Activated CD4-positive, alpha-beta memory T cell treated with anti-CD3 and anti-CD28 coated beads for 36 hours (primary cell): Measurements from ENCODE around the gene TSKU. TPM values are rescaled to one million over a fixed set of nuclear protein-coding genes. Genes with fewer than 3 reads are reported as not detected.

ENCODE experiments used
- CTCF ChIA-PET: fragments of 350-600 bp; sonication (Branson Sonifier 250); formaldehyde crosslinking; loops from one replicate; lab custom pipeline; 2021; ENCODE audit warnings: antibody characterized with exemption, inconsistent platforms; lab: Charles Lee
- POLR2A ChIA-PET: fragments of 350-600 bp; sonication (Branson Sonifier 250); formaldehyde crosslinking; loops from one replicate; lab custom pipeline; 2021; ENCODE audit warnings: antibody characterized with exemption; lab: Charles Lee
- DNase-seq: peaks from one replicate; pipeline ENCODE4 v3.0.0-alpha.2; 2020
- H3K27ac Mint-ChIP-seq: one replicate; pipeline ENCODE4 v1.8.0; 2021; ENCODE audit warnings: mixed read lengths
- H3K27me3 Mint-ChIP-seq: one replicate; pipeline ENCODE4 v1.8.0; 2021; ENCODE audit warnings: mixed read lengths
- H3K36me3 Mint-ChIP-seq: one replicate; pipeline ENCODE4 v1.8.0; 2021; ENCODE audit warnings: mixed read lengths
- H3K4me1 Mint-ChIP-seq: one replicate; pipeline ENCODE4 v1.8.0; 2021; ENCODE audit warnings: low read depth, mixed read lengths
- H3K4me3 Mint-ChIP-seq: one replicate; pipeline ENCODE4 v1.8.0; 2021; ENCODE audit warnings: mild to moderate bottlenecking, mixed read lengths
- H3K9me3 Mint-ChIP-seq: one replicate; pipeline ENCODE4 v1.8.0; 2021; ENCODE audit warnings: mixed read lengths
- intact Hi-C: fragments of 100-400 bp; cut with micrococcal nuclease; formaldehyde crosslinking; loops from one replicate; pipeline ENCODE4 v1.15.1; 2023
- total RNA-seq, 2 experiments: library from RNA; stranded (reverse); gene quantifications; one replicate each; pipeline ENCODE4 v1.2.3, GENCODE V29; 2021

Gene TSKU
- total RNA-seq, 2 experiments from 2014 or later: 3.8 to 3.9 TPM

DNA sequence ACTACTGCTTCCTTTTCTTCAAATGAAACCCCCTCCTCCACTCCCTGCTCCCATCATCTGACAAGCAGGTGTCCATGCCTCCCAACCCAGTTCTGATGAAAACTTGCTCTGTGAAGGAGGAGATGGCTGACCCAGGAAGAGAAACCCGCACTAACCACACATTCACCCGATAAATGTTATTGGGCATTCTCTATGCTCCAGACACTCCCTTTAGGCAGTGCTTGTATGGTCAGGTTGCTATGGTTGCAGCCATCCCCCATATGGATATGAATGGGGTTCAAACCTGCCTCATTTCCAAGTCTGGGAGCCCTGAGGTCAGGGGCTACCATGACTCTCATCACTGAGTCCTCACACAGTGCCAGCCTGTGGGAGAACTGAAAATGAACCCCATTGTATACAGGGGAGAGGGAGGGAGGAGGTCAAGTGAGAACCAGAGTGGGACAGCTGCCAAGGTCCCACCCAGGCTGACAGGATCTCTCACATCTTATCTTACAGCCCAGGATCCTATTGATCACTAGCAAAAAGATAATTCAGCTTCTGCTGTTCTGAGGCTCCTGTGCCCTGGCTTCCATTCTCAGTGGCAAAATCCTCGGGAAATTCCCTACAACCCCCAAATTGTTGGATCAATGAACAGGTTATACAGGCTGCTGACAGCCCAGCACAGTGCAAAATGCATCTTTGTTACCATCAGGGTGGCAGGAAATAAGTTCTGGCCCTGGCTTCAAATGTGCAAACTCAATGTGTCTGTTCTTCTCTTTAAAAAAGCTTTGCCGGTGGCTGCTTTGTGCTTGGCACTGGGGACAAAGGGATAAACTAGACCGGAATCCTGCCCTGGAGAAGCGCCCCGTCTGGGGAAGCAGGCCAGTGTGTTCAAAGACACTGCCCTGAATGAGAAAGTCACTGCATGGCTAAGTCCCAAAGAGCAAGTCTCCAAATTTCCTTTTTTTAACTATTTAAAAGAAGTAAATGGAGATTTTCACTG is 54.8 kb downstream of the TSKU start:
- H3K27ac Mint-ChIP-seq: no peak overlapping the region
- no peaks in the 10 kb centered on the region for H3K9me3 Mint-ChIP-seq
- peaks cover 18% of the 10 kb centered on the region for H3K27me3 Mint-ChIP-seq
- ChIA-PET POLR2A (no interaction called here), CTCF (no interaction called here)
- no peaks in the 10 kb centered on the region for H3K4me1 Mint-ChIP-seq
- no peak overlapping the region for H3K4me3 Mint-ChIP-seq
- H3K36me3 Mint-ChIP-seq: no peaks in the 10 kb centered on the region
- no peak for DNase-seq
- intact Hi-C loops: no loop called here

DNA sequence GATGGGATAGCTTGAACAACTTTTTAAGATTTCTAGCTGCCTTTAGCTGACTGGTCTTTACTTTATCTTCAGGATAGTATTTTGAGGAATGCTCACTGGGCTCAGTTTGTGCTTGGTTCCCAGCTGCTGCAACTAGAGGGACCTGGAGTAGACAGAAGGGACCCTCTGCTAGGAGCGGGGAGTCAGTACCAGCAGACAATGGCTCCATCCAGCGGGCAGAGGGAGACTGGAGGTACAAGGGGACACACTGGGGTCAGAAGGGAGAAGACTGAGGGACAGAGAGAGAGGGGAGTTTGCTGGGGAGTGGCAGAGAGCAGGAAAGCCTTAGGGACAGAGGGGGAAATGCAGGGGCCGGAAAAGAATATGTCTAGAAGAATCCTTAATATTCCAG is 55.5 kb downstream of the TSKU start:
- CTCF ChIA-PET: no interaction called here
- intact Hi-C loops: no loop called here
- Mint-ChIP-seq H3K27ac (no peak overlapping the region), H3K36me3 (no peaks in the 10 kb centered on the region), H3K4me1 (no peaks in the 10 kb centered on the region), H3K9me3 (no peaks in the 10 kb centered on the region), H3K27me3 (peaks cover 20% of the 10 kb centered on the region), H3K4me3 (no peak overlapping the region)
- POLR2A ChIA-PET: no interaction called here
- no peak for DNase-seq

DNA sequence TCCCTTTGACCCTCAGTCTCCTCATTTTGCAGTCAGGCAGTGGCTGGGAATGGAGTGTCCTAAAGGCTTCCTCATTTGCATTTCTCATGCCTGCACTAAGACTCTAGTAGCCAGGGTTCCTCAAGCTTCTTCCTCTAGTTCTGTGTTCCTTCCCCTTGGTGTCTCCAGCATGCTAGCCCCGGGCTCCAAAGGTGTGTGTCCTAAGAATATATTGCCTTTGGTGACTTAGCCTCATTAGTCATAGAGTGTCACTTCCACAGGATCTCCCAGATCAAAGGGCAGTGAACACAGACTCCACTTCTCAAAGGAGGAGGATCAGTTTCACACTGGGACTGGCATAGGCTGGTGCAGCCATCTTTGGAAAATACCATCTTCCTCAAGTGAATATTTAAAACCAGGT is 56.2 kb downstream of the TSKU start:
- no peaks in the 10 kb centered on the region for H3K36me3 Mint-ChIP-seq
- no peaks in the 10 kb centered on the region for H3K4me1 Mint-ChIP-seq
- intact Hi-C loops: no loop called here
- H3K4me3 Mint-ChIP-seq: no peak overlapping the region
- no peak for DNase-seq
- H3K27ac Mint-ChIP-seq: no peak overlapping the region
- POLR2A ChIA-PET: no interaction called here
- CTCF ChIA-PET: no interaction called here
- H3K9me3 Mint-ChIP-seq: no peaks in the 10 kb centered on the region
- H3K27me3 Mint-ChIP-seq: peaks cover 20% of the 10 kb centered on the region

GRCh38 chr11:76841923-76842452 is 58.8 kb downstream of the TSKU start:
- Mint-ChIP-seq H3K9me3 (no peaks in the 10 kb centered on the region), H3K36me3 (no peaks in the 10 kb centered on the region), H3K27ac (no peak overlapping the region), H3K27me3 (peaks cover 24% of the 10 kb centered on the region), H3K4me1 (no peaks in the 10 kb centered on the region), H3K4me3 (no peak overlapping the region)
- CTCF ChIA-PET: interaction anchor here (1.4 kb wide), 1 partner anchor 78 kb away, joined by 4 read pairs; no protein-coding TSS in a partner anchor
- POLR2A ChIA-PET: no interaction called here
- intact Hi-C loops: no loop called here
- DNase-seq: no peak

DNA sequence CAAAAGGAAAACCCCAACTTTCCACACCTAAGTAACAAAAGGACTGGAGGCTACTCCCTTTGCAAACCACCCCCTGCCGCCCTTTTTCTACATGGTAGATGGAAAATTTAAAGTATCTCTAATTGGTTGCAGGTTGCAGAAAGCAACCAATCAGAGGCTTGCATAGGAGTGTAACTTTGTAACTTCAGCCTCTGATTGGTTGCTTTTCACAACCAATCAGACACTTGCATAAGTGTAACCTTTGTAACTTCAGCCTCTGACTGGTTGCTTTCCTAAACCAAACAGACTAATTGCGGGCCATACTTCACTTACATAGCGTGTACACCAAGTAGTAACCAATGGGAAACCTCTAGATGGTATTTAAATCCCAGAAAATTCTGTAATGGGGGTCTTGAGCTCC is 60.8 kb downstream of the TSKU start:
- H3K27ac Mint-ChIP-seq: no peak overlapping the region
- peaks cover 27% of the 10 kb centered on the region for H3K27me3 Mint-ChIP-seq
- no peak overlapping the region for H3K4me3 Mint-ChIP-seq
- H3K36me3 Mint-ChIP-seq: no peaks in the 10 kb centered on the region
- no peak for DNase-seq
- ChIA-PET POLR2A (no interaction called here), CTCF (no interaction called here)
- H3K4me1 Mint-ChIP-seq: no peaks in the 10 kb centered on the region
- intact Hi-C loops: no loop called here
- no peaks in the 10 kb centered on the region for H3K9me3 Mint-ChIP-seq

DNA sequence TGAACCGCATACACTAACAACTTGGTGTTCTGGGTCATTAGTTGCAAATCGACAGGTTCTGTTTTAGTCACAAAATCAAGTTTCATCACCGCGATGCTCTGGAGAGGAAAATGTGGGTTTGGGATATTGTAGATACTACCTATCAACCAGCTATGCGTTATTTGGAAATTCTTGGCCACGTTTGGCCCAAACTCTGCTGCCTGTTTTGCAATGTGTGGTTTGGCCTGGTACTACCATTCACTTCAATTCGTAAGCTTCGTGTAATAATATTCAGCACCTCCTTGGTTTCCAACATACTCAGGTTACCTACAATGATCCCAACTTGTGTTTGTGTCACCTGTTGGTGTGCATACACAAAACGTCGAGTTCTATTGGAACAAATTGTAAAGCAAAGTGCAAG is 61.4 kb downstream of the TSKU start:
- no peaks in the 10 kb centered on the region for H3K4me1 Mint-ChIP-seq
- peaks cover 30% of the 10 kb centered on the region for H3K27me3 Mint-ChIP-seq
- CTCF ChIA-PET: no interaction called here

DNA sequence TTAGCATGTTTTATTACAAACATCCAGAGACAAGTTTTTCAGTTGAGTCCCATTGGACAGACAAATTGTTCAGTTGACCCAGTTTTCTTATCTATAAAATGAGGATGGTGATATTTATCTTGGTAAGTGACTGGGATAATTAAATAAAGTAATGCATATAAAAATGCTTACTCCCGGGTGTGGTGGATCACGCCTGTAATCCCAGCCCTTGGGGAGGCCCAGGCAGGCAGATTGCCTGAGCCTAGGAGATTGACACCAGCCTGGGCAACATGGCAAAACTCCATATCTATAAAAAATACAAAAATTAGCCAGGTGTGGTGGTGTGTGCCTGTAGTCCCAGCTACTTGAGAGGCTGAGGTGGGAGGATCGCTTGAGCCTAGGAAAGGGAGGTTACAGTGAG is 61.9 kb downstream of the TSKU start:
- Mint-ChIP-seq H3K9me3 (no peaks in the 10 kb centered on the region), H3K27me3 (peaks cover 27% of the 10 kb centered on the region), H3K27ac (no peak overlapping the region), H3K4me3 (no peak overlapping the region), H3K36me3 (no peaks in the 10 kb centered on the region), H3K4me1 (no peaks in the 10 kb centered on the region)
- ChIA-PET CTCF (no interaction called here), POLR2A (no interaction called here)
- DNase-seq: no peak
- intact Hi-C loops: no loop called here

More for the DNA sequence above, 61.4 kb downstream of the TSKU start:
- Mint-ChIP-seq H3K36me3 (no peaks in the 10 kb centered on the region), H3K27ac (no peak overlapping the region), H3K9me3 (no peaks in the 10 kb centered on the region), H3K4me3 (no peak overlapping the region)
- POLR2A ChIA-PET: no interaction called here
- DNase-seq: no peak
- intact Hi-C loops: no loop called here

DNA sequence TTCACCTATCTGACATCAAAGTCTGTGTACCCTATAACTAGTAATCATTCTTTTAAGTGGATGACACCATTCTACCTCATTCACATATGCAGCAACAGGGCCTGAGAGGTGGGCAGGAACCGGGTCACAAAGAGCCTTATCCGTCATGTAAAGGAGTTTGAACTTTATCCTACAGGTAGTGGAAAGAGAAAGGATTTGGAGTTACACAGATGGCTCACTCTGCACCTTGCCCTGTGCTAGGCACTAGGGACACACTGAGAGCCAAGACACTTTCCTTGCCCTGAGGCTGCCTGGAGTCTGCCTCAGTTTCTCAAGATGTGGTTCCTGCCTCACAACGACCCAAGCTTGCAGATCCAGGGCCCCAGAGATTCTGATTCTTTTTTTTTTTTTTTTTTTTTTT is 63.3 kb downstream of the TSKU start:
- H3K27ac Mint-ChIP-seq: no peak overlapping the region
- no peak overlapping the region for H3K4me3 Mint-ChIP-seq
- POLR2A ChIA-PET: no interaction called here
- H3K36me3 Mint-ChIP-seq: no peaks in the 10 kb centered on the region
- no peaks in the 10 kb centered on the region for H3K9me3 Mint-ChIP-seq
- no peaks in the 10 kb centered on the region for H3K4me1 Mint-ChIP-seq
- no peak for DNase-seq
- peaks cover 23% of the 10 kb centered on the region for H3K27me3 Mint-ChIP-seq
- intact Hi-C loops: no loop called here
- CTCF ChIA-PET: no interaction called here

Other genes with a start within 250 kb of the TSKU start
- 10 to 100 TPM; 11.2 to 12.3 TPM for gene LRRC32, start 112.6 kb upstream of the TSKU start, total RNA-seq
- gene ACER3, start 77.6 kb downstream of the TSKU start, total RNA-seq: 10 to 100 TPM; 10.5 to 10.9 TPM